WTC11 (cell line): ENCODE data around the gene YTHDC2. TPM values are rescaled to one million over a fixed set of nuclear protein-coding genes. Genes with fewer than 3 reads are reported as not detected.

Experiments used
- ATF1 ChIP-seq: sonication (generic); formaldehyde crosslinking; IDR thresholded peaks from 2 replicates; pipeline ENCODE4 v1.8.1; 2023; ENCODE audit warnings: mild to moderate bottlenecking, moderate library complexity, missing genetic modification reagents
- CREB1 ChIP-seq: sonication (generic); formaldehyde crosslinking; IDR thresholded peaks from 2 replicates; pipeline ENCODE4 v1.8.0; 2023; ENCODE audit warnings: mild to moderate bottlenecking, missing genetic modification reagents
- ELF4 ChIP-seq: sonication (generic); formaldehyde crosslinking; IDR thresholded peaks from 2 replicates; pipeline ENCODE4 v1.8.1; 2022; ENCODE audit warnings: low read depth, mild to moderate bottlenecking, moderate library complexity, missing genetic modification reagents
- ESRRA ChIP-seq: sonication (generic); formaldehyde crosslinking; IDR thresholded peaks from 2 replicates; pipeline ENCODE4 v1.8.1; 2022; ENCODE audit warnings: mild to moderate bottlenecking, missing genetic modification reagents, borderline replicate concordance
- FOXK1 ChIP-seq: sonication (generic); formaldehyde crosslinking; IDR thresholded peaks from 2 replicates; pipeline ENCODE4 v1.8.0; 2022; ENCODE audit warnings: mild to moderate bottlenecking, moderate library complexity, missing genetic modification reagents
- GABPB1 ChIP-seq: sonication (generic); formaldehyde crosslinking; IDR thresholded peaks from 2 replicates; pipeline ENCODE4 v1.8.1; 2023; ENCODE audit warnings: mild to moderate bottlenecking, missing genetic modification reagents
- GTF2I ChIP-seq: fragments of 250-450 bp; sonication (Bioruptor Pico); conservative IDR thresholded peaks from 2 replicates; pipeline ENCODE4 v1.4.0; 2021; ENCODE audit warnings: mild to moderate bottlenecking
- JUN ChIP-seq: sonication (generic); formaldehyde crosslinking; IDR thresholded peaks from 2 replicates; pipeline ENCODE4 v1.8.0; 2023; ENCODE audit warnings: mild to moderate bottlenecking, missing genetic modification reagents
- NFYB ChIP-seq: sonication (generic); formaldehyde crosslinking; conservative IDR thresholded peaks from 2 replicates; pipeline ENCODE4 v1.8.0; 2022; ENCODE audit warnings: low read depth, missing genetic modification reagents
- SOX15 ChIP-seq: fragments of 250-450 bp; sonication (Bioruptor Pico); IDR thresholded peaks from 2 replicates; pipeline ENCODE4 v1.9.0; 2021; ENCODE audit warnings: mild to moderate bottlenecking
- SP1 ChIP-seq: sonication (generic); formaldehyde crosslinking; conservative IDR thresholded peaks from 2 replicates; pipeline ENCODE4 v1.8.1; 2022; ENCODE audit warnings: missing genetic modification reagents
- TCF7 ChIP-seq: sonication (generic); formaldehyde crosslinking; IDR thresholded peaks from 2 replicates; pipeline ENCODE4 v1.8.0; 2022; ENCODE audit warnings: mild to moderate bottlenecking, low read depth, missing genetic modification reagents, moderate library complexity
- TEAD1 ChIP-seq: sonication (generic); formaldehyde crosslinking; IDR thresholded peaks from 2 replicates; pipeline ENCODE4 v1.8.0; 2022; ENCODE audit warnings: mild to moderate bottlenecking, missing genetic modification reagents
- ZNF219 ChIP-seq: sonication (generic); formaldehyde crosslinking; IDR thresholded peaks from 2 replicates; pipeline ENCODE4 v1.8.0; 2023; ENCODE audit warnings: missing genetic modification reagents, mild to moderate bottlenecking, borderline replicate concordance
- ZNF396 ChIP-seq: fragments of 250-450 bp; sonication (Bioruptor Pico); IDR thresholded peaks from 2 replicates; pipeline ENCODE4 v1.8.0; 2021; ENCODE audit warnings: mild to moderate bottlenecking, moderate library complexity, borderline replicate concordance
- ZNF423 ChIP-seq: fragments of 250-450 bp; sonication (Bioruptor Pico); IDR thresholded peaks from 2 replicates; pipeline ENCODE4 v2.1.2; 2022; ENCODE audit warnings: mild to moderate bottlenecking, moderate library complexity
- total RNA-seq: library from RNA; stranded (reverse); gene quantifications from 3 replicates; pipeline ENCODE4 v1.2.3, GENCODE V29; 2021
- TF ChIP-seq, protein P1 (sequence below): sonication (generic); formaldehyde crosslinking; IDR thresholded peaks from 2 replicates; pipeline ENCODE4 v1.8.0; 2022; ENCODE audit warnings: mild to moderate bottlenecking, missing genetic modification reagents
- TF ChIP-seq, protein P2 (sequence below): sonication (generic); formaldehyde crosslinking; conservative IDR thresholded peaks from 2 replicates; pipeline ENCODE4 v1.8.1; 2022; ENCODE audit warnings: mild to moderate bottlenecking, missing genetic modification reagents
- TF ChIP-seq, protein P3 (sequence below): fragments of 250-450 bp; sonication (Bioruptor Pico); conservative IDR thresholded peaks from 2 replicates; pipeline ENCODE4 v1.9.0; 2021; ENCODE audit warnings: mild to moderate bottlenecking
- TF ChIP-seq, protein P4 (sequence below): sonication (generic); formaldehyde crosslinking; IDR thresholded peaks from 2 replicates; pipeline ENCODE4 v1.8.0; 2022; ENCODE audit warnings: mild to moderate bottlenecking, missing genetic modification reagents
- TF ChIP-seq, protein P5 (sequence below): fragments of 250-450 bp; sonication (Bioruptor Pico); IDR thresholded peaks from 2 replicates; pipeline ENCODE4 v2.1.2; 2022; ENCODE audit warnings: mild to moderate bottlenecking, moderate library complexity
- TF ChIP-seq, protein P6 (sequence below): sonication (generic); formaldehyde crosslinking; IDR thresholded peaks from 2 replicates; pipeline ENCODE4 v1.8.0; 2023; ENCODE audit warnings: missing genetic modification reagents, mild to moderate bottlenecking, borderline replicate concordance
- TF ChIP-seq, protein P7 (sequence below): fragments of 250-450 bp; sonication (Bioruptor Pico); IDR thresholded peaks from 2 replicates; pipeline ENCODE4 v1.9.0; 2021; ENCODE audit warnings: mild to moderate bottlenecking
- TF ChIP-seq, protein P8 (sequence below): sonication (generic); formaldehyde crosslinking; IDR thresholded peaks from 2 replicates; pipeline ENCODE4 v1.8.1; 2023; ENCODE audit warnings: mild to moderate bottlenecking, moderate library complexity, missing genetic modification reagents

YTHDC2 gene
- total RNA-seq, 1 experiment from 2014 or later: 21.6 TPM

DNA sequence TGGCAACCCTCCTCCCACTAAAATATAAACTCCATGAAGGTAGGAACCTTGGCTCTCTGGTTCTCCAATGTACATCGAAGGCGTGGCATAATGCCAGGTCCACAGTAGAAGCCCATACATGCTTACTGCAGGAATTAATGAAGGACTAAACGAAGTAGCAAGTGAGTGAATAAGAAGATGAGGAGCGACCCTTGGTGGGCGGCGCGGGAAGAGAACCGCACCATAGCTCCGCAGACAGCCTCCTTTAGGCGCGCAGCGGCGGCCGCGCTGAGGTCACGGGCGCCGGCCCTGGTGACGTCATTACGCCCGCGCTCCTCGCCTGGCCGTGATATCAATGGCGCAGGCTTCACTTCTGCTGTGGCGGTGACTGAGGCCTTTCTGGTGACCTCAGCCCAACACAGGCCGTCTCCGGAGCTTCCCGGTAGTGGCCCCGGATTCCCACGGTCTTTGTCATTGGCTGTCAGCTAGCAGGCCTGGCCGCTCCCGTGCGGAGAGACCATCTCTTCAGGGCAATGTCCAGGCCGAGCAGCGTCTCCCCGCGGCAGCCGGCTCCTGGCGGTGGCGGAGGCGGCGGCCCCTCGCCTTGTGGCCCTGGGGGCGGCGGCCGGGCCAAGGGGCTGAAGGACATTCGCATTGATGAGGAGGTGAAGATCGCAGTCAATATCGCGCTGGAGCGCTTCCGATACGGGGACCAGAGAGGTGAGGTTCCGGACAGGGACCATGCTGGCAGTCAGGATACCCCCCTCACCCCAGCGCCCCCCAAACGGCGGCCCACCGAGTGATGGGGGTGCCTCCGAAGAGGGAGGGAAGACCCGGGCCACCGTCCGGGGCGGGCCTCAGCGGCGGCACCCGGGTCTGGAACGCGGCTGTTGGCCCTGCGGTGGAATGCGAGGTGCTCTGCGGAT, at the start of gene YTHDC2 (continued):
- TF ChIP-seq ELF4 (CRISPR knock-in tag): no peak
- peak; percentile 81; the same call in 1 of the 2 replicates for TF ChIP-seq FOXK1
- TF ChIP-seq ESRRA: no peak
- no peak for TF ChIP-seq ZNF219 (CRISPR knock-in tag)
- TF ChIP-seq, protein P1, sequence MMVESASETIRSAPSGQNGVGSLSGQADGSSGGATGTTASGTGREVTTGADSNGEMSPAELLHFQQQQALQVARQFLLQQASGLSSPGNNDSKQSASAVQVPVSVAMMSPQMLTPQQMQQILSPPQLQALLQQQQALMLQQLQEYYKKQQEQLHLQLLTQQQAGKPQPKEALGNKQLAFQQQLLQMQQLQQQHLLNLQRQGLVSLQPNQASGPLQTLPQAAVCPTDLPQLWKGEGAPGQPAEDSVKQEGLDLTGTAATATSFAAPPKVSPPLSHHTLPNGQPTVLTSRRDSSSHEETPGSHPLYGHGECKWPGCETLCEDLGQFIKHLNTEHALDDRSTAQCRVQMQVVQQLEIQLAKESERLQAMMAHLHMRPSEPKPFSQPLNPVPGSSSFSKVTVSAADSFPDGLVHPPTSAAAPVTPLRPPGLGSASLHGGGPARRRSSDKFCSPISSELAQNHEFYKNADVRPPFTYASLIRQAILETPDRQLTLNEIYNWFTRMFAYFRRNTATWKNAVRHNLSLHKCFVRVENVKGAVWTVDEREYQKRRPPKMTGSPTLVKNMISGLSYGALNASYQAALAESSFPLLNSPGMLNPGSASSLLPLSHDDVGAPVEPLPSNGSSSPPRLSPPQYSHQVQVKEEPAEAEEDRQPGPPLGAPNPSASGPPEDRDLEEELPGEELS (CRISPR knock-in tag): peak; percentile 56
- TF ChIP-seq GABPB1 (CRISPR knock-in tag): 0 out of 2 replicates have a peak, but pooled peaks have one; percentile 21
- TF ChIP-seq SP1 (CRISPR knock-in tag): peak; percentile 65; the same call in 1 of the 2 replicates
- peak; percentile 71; the same call in 1 of the 2 replicates for TF ChIP-seq JUN
- no peak for TF ChIP-seq TCF7 (CRISPR knock-in tag)
- TF ChIP-seq, protein P2, sequence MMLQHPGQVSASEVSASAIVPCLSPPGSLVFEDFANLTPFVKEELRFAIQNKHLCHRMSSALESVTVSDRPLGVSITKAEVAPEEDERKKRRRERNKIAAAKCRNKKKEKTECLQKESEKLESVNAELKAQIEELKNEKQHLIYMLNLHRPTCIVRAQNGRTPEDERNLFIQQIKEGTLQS (CRISPR knock-in tag): no peak
- no peak for TF ChIP-seq GTF2I (CRISPR knock-in tag)
- TF ChIP-seq, protein P3, sequence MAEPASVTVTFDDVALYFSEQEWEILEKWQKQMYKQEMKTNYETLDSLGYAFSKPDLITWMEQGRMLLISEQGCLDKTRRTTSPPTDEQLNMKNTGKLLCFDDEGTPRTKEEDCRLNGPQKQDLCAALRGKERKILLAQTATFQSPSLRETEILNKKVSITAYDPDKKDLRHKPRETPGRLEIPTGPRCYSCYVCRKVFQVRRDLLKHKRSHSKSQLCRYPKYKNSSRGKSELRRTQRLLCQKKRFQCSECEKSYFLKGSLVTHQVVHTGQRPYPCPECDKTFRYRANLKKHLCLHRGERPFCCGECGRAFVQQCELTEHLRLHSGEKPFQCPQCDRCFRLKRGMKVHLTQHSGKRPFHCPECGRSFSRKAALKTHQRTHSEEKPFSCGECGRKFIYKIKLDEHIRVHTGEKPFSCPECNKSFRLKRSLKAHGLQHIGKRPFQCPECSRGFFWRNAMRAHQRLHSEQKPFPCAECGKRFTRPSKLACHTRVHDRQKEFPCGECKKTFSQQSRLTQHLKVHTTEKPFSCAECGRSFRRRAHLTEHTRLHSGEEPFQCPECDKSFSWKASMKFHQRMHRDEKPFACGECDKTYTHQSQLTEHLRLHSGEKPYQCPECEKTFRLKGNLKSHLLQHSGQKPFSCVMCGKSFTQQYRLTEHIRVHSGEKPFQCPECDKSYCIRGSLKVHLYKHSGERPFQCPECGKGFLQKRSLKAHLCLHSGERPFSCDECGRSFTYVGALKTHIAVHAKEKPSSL: no peak
- TF ChIP-seq ZNF396 (CRISPR knock-in tag): no peak
- TF ChIP-seq, protein P4, sequence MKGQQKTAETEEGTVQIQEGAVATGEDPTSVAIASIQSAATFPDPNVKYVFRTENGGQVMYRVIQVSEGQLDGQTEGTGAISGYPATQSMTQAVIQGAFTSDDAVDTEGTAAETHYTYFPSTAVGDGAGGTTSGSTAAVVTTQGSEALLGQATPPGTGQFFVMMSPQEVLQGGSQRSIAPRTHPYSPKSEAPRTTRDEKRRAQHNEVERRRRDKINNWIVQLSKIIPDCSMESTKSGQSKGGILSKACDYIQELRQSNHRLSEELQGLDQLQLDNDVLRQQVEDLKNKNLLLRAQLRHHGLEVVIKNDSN (CRISPR knock-in tag): peak; percentile 72; the same call in 1 of the 2 replicates
- TF ChIP-seq, protein P5, sequence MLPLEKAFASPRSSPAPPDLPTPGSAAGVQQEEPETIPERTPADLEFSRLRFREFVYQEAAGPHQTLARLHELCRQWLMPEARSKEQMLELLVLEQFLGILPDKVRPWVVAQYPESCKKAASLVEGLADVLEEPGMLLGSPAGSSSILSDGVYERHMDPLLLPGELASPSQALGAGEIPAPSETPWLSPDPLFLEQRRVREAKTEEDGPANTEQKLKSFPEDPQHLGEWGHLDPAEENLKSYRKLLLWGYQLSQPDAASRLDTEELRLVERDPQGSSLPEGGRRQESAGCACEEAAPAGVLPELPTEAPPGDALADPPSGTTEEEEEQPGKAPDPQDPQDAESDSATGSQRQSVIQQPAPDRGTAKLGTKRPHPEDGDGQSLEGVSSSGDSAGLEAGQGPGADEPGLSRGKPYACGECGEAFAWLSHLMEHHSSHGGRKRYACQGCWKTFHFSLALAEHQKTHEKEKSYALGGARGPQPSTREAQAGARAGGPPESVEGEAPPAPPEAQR: no peak
- 0 out of 2 replicates have a peak, but pooled peaks have one; percentile 12 for TF ChIP-seq NFYB (CRISPR knock-in tag)
- TF ChIP-seq ATF1 (CRISPR knock-in tag): 0 out of 2 replicates have a peak, but pooled peaks have one; percentile 21
- 0 out of 2 replicates have a peak, but pooled peaks have one; percentile 18 for TF ChIP-seq CREB1
- TF ChIP-seq, protein P6, sequence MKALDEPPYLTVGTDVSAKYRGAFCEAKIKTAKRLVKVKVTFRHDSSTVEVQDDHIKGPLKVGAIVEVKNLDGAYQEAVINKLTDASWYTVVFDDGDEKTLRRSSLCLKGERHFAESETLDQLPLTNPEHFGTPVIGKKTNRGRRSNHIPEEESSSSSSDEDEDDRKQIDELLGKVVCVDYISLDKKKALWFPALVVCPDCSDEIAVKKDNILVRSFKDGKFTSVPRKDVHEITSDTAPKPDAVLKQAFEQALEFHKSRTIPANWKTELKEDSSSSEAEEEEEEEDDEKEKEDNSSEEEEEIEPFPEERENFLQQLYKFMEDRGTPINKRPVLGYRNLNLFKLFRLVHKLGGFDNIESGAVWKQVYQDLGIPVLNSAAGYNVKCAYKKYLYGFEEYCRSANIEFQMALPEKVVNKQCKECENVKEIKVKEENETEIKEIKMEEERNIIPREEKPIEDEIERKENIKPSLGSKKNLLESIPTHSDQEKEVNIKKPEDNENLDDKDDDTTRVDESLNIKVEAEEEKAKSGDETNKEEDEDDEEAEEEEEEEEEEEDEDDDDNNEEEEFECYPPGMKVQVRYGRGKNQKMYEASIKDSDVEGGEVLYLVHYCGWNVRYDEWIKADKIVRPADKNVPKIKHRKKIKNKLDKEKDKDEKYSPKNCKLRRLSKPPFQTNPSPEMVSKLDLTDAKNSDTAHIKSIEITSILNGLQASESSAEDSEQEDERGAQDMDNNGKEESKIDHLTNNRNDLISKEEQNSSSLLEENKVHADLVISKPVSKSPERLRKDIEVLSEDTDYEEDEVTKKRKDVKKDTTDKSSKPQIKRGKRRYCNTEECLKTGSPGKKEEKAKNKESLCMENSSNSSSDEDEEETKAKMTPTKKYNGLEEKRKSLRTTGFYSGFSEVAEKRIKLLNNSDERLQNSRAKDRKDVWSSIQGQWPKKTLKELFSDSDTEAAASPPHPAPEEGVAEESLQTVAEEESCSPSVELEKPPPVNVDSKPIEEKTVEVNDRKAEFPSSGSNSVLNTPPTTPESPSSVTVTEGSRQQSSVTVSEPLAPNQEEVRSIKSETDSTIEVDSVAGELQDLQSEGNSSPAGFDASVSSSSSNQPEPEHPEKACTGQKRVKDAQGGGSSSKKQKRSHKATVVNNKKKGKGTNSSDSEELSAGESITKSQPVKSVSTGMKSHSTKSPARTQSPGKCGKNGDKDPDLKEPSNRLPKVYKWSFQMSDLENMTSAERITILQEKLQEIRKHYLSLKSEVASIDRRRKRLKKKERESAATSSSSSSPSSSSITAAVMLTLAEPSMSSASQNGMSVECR (CRISPR knock-in tag): peak; percentile 79
- no peak for TF ChIP-seq SOX15
- peak; percentile 72; the same call in 1 of the 2 replicates for TF ChIP-seq TEAD1 (CRISPR knock-in tag)
- no peak for TF ChIP-seq ZNF423
- TF ChIP-seq, protein P7, sequence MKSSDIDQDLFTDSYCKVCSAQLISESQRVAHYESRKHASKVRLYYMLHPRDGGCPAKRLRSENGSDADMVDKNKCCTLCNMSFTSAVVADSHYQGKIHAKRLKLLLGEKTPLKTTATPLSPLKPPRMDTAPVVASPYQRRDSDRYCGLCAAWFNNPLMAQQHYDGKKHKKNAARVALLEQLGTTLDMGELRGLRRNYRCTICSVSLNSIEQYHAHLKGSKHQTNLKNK (CRISPR knock-in tag): no peak
- TF ChIP-seq, protein P8, sequence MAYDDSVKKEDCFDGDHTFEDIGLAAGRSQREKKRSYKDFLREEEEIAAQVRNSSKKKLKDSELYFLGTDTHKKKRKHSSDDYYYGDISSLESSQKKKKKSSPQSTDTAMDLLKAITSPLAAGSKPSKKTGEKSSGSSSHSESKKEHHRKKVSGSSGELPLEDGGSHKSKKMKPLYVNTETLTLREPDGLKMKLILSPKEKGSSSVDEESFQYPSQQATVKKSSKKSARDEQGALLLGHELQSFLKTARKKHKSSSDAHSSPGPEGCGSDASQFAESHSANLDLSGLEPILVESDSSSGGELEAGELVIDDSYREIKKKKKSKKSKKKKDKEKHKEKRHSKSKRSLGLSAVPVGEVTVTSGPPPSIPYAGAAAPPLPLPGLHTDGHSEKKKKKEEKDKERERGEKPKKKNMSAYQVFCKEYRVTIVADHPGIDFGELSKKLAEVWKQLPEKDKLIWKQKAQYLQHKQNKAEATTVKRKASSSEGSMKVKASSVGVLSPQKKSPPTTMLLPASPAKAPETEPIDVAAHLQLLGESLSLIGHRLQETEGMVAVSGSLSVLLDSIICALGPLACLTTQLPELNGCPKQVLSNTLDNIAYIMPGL: no peak; the same call in 1 of the 2 replicates
